ENCODE measurements around the gene CLDN6.
A peak's percentile ranks its signal among the peaks of the same experiment; 100 is the strongest.

The CLDN6 gene

GRCh38 chr16:3021449-3022207 is 3.6 kb upstream of the CLDN6 start:
- peak; percentile 24 for TF ChIP-seq CTCF (conservative IDR thresholded peaks at IDR 0.05; ENCODE audit: low read depth, low read length)
- peak; percentile 80 for DNase-seq (ENCODE audit: low read depth)
- peak overlapping the region; percentile 64 for H3K4me3 ChIP-seq (ENCODE audit: low read length)

- TF ChIP-seq CTCF (conservative IDR thresholded peaks at IDR 0.05; ENCODE audit: low read depth, low read length) = no peak
- H3K4me3 ChIP-seq (ENCODE audit: low read length) = peak overlapping the region; percentile 64
- peak; percentile 79 for DNase-seq (ENCODE audit: low read depth)
These were observed 2.8 kb upstream of the CLDN6 start for GRCh38 chr16:3020604-3021448.

DNA sequence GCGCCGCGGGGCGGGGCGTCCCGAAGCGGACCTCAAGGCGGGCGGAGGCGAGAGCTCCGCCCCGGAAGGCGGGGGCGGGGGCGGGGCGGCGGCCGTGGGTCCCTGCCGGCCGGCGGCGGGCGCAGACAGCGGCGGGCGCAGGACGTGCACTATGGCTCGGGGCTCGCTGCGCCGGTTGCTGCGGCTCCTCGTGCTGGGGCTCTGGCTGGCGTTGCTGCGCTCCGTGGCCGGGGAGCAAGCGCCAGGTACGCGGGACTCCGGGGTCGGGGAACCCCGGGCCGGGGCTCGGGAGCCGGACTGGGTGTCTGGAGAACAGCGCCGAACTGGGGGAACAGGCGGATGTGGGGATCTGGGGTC is 2.2 kb upstream of the CLDN6 start, which contains the start of gene TNFRSF12A:
Gene TNFRSF12A, plus strand, starts transcription at position 122 of the 357 bp plus-strand sequence. Its CDS starts 30 bp downstream, at position 152.
- peak within 1 kb of the TSS; percentile 64 for H3K4me3 ChIP-seq (ENCODE audit: low read length)
- no peak for DNase-seq (ENCODE audit: low read depth)
- no peak for TF ChIP-seq CTCF (conservative IDR thresholded peaks at IDR 0.05; ENCODE audit: low read depth, low read length)

DNA sequence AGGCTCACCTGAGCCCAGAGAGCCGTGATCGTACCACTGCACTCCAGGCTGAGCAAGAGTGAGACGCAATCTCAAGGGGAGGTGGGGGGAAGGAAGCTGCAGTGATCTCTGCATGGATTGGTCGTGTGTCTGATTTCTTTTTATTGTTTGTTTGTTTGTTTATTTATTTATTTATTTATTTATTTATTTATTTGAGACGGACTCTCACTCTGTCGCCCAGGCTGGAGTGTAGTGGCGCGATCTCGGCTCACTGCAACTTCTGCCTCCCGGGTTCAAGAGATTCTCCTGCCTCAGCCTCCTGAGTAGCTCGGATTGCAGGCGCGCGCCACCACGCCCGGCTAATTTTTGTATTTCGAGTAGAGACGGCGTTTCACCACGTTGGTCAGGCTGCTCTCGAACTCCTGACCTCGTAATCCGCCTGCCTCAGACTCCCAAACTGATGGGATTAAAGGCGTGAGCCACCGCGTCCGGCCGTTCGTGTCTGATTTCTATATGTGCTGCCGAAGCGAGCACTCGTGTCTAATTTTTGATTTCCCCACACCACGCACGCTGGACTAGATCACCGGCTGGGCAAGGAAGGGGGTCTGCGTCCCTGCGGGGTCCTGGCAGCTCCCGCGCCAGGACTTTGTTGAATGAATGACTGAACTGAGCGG is 1.7 kb upstream of the CLDN6 start:
- H3K4me3 ChIP-seq (ENCODE audit: low read length) = peak overlapping the region; percentile 51
- no peak for TF ChIP-seq CTCF (conservative IDR thresholded peaks at IDR 0.05; ENCODE audit: low read depth, low read length)
- peak; percentile 17 for DNase-seq (ENCODE audit: low read depth)

- DNase-seq (ENCODE audit: low read depth) = no peak
- H3K4me3 ChIP-seq (ENCODE audit: low read length) = no peak overlapping the region
- no peak for TF ChIP-seq CTCF (conservative IDR thresholded peaks at IDR 0.05; ENCODE audit: low read depth, low read length)
These were observed 639 bp downstream of the CLDN6 start for GRCh38 chr16:3017344-3017743.

GRCh38 chr16:3015865-3016521 is 2.0 kb downstream of the CLDN6 start:
- no peak for TF ChIP-seq CTCF (conservative IDR thresholded peaks at IDR 0.05; ENCODE audit: low read depth, low read length)
- no peak for DNase-seq (ENCODE audit: low read depth)
- H3K4me3 ChIP-seq (ENCODE audit: low read length) = no peak overlapping the region
